Stomach (tissue), 9 donors: ENCODE results near the gene TMEM54. TPM values are rescaled to one million over a fixed set of nuclear protein-coding genes. Genes with fewer than 3 reads are reported as not detected.

ENCODE experiments used
- DNase-seq, 2 donors: peaks; one replicate each; pipeline versions ENCODE4 v3.0.0 to v3.0.0-alpha.2; 2013 to 2019
- H3K27ac ChIP-seq, 5 donors: fragments of 200-600 bp in 4 of 5; sonication (generic) in 4 of 5; one replicate each; pipeline ENCODE4 v1.5.1; 2013 to 2019; ENCODE audit warnings: mild to moderate bottlenecking in 1 of 5, moderate library complexity in 1 of 5
- H3K27me3 ChIP-seq, 3 donors: fragments of 200-600 bp; sonication (generic); one replicate each; pipeline ENCODE4 v1.5.1; 2017 to 2019; ENCODE audit warnings: mixed run types in 1 of 3
- H3K36me3 ChIP-seq, 4 donors: fragments of 200-600 bp; sonication (generic); 1 replicate in 3 of 4; 2 replicates in 1 of 4; pipeline ENCODE4 v1.5.1; 2016 to 2019
- H3K4me1 ChIP-seq, 4 donors: fragments of 200-600 bp; sonication (generic); one replicate each; pipeline ENCODE4 v1.5.1; 2016 to 2019
- H3K4me3 ChIP-seq, 4 donors: fragments of 200-600 bp; sonication (generic) in 3 of 4; one replicate each; pipeline ENCODE4 v1.5.1; 2016 to 2019; ENCODE audit warnings: mild to moderate bottlenecking in 1 of 4
- H3K9me3 ChIP-seq, 4 donors: fragments of 200-600 bp; sonication (generic); one replicate each; pipeline ENCODE4 v1.5.1; 2016 to 2019
- EP300 ChIP-seq: sonication (generic); formaldehyde crosslinking; IDR thresholded peaks from one replicate; pipeline ENCODE4 v1.6.1; 2017; ENCODE audit warnings: antibody characterized with exemption
- POLR2A ChIP-seq, 4 donors: fragments of 450-650 bp; IDR thresholded peaks; one replicate each; pipeline ENCODE4 v1.6.1; 2016; ENCODE audit warnings: antibody characterized with exemption in 4 of 4, control low read depth in 2 of 4, mild to moderate bottlenecking in 1 of 4, moderate library complexity in 1 of 4
- POLR2AphosphoS5 ChIP-seq, 3 donors: sonication (generic); formaldehyde crosslinking; IDR thresholded peaks; one replicate each; pipeline ENCODE4 v1.6.1; 2016; ENCODE audit warnings: antibody characterized with exemption in 3 of 3
- WGBS, 5 donors: extraction: QIAGEN DNeasy Blood & Tissue Kit in 3 of 5; methylation state at CpG; one replicate each; pipeline versions ENCODE4 v1.1.5 to v1.1.7; 2013 to 2018; 5-methylcytosine and 5-hydroxymethylcytosine counted together
- intact Hi-C: fragments of 100-400 bp; cut with DNase I; formaldehyde crosslinking; loops from one replicate; pipeline ENCODE4 v1.15.1; 2023; ENCODE audit warnings: low total_unique reads
- polyA plus RNA-seq, 3 donors: library from polyadenylated mRNA; stranded (reverse); fragments of 200-250 nt; gene quantifications; one replicate each; pipeline ENCODE4 v1.2.3, GENCODE V29; 2013
- total RNA-seq, 5 donors: library from RNA; depleted of rRNA; stranded (reverse); fragments of >200 nt; gene quantifications; one replicate each; pipeline versions ENCODE4 v1.1.0 to v1.2.3, GENCODE V29; 2014 to 2016
- TF ChIP-seq, protein P1 (sequence below), 7 experiments: fragments of 450-650 bp in 4 of 7; fragments of 200-600 bp in 3 of 7; sonication (generic) in 3 of 7; IDR thresholded peaks; one replicate each; pipeline ENCODE4 v1.5.1; 2016 to 2019; ENCODE audit warnings: antibody characterized with exemption in 7 of 7, control low read depth in 2 of 7, mild to moderate bottlenecking in 1 of 7
- donor health status: healthy with polysubstance abuse.
- donor health status: Bipolar disorder and iron deficiency.
- donor health status: healthy.

The TMEM54 gene
- total and polyA plus RNA-seq, 8 donors = 34.9 to 408 (median 159) TPM

DNA sequence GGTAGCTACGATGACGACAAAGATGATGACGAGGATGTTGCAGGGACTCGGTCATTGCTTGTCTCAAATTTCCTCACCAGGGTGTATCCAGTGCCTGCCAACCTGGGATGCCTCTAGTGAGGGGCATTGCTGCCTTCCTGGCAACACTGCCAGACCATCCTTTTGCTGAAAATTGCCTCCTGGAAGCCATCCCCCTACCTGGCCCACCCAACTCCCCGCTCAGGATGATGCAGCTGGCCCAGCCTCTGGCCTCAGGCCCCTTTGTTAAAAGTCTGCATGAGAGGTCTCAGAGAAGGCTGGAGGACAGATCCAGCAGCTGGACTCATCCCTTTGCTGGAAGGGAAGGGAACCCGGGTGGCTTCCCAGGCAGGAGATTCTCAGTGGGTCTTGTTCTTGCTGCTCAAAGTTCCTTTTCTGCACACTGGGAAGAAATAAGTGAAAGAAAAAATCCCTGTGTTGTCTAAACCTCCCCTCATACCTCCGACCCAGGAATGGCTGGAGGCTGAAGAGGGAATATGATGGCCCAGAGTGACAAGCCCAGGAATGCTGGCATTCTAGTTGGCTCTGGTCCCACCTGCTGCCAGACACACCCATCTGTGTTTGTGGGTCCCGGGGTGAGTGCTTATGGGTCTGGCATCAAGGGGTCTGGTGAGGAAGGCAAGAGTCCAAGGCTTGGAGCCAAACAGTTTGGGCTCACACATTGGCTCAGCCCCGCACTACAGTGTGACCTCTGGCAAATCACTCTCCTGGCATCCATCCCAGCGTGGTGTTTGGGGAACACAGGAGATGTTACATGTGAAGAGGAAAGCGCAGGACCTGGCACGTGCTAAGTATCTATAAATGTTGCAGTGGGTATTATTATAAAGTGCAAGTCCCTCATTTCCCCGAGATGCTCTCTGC, 23.7 kb downstream of the TMEM54 start:
- peaks cover 10 to 32% (median 24%) of the 10 kb centered on the region in 4 donors for H3K4me1 ChIP-seq
- H3K36me3 ChIP-seq = no peaks in the 10 kb centered on the region
- H3K9me3 ChIP-seq = no peaks in the 10 kb centered on the region
- WGBS, 5 donors = 58 to 68% (median 60%) methylated on average over 13 of the region's 13 CpGs
- intact Hi-C loops = no loop called here
- TF ChIP-seq POLR2AphosphoS5 (IDR thresholded peaks at IDR 0.05) (no peak), EP300 (no peak), POLR2A (IDR thresholded peaks at IDR 0.05) (no peak)
- TF ChIP-seq, protein P1, sequence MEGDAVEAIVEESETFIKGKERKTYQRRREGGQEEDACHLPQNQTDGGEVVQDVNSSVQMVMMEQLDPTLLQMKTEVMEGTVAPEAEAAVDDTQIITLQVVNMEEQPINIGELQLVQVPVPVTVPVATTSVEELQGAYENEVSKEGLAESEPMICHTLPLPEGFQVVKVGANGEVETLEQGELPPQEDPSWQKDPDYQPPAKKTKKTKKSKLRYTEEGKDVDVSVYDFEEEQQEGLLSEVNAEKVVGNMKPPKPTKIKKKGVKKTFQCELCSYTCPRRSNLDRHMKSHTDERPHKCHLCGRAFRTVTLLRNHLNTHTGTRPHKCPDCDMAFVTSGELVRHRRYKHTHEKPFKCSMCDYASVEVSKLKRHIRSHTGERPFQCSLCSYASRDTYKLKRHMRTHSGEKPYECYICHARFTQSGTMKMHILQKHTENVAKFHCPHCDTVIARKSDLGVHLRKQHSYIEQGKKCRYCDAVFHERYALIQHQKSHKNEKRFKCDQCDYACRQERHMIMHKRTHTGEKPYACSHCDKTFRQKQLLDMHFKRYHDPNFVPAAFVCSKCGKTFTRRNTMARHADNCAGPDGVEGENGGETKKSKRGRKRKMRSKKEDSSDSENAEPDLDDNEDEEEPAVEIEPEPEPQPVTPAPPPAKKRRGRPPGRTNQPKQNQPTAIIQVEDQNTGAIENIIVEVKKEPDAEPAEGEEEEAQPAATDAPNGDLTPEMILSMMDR (IDR thresholded peaks at IDR 0.05) = no peak
- H3K27ac ChIP-seq = no peak overlapping the region
- peak; percentile 40 to 43 for DNase-seq
- H3K27me3 ChIP-seq = peaks cover 0 to 16% (median 9%) of the 10 kb centered on the region in 3 donors
- H3K4me3 ChIP-seq = no peak overlapping the region

DNA sequence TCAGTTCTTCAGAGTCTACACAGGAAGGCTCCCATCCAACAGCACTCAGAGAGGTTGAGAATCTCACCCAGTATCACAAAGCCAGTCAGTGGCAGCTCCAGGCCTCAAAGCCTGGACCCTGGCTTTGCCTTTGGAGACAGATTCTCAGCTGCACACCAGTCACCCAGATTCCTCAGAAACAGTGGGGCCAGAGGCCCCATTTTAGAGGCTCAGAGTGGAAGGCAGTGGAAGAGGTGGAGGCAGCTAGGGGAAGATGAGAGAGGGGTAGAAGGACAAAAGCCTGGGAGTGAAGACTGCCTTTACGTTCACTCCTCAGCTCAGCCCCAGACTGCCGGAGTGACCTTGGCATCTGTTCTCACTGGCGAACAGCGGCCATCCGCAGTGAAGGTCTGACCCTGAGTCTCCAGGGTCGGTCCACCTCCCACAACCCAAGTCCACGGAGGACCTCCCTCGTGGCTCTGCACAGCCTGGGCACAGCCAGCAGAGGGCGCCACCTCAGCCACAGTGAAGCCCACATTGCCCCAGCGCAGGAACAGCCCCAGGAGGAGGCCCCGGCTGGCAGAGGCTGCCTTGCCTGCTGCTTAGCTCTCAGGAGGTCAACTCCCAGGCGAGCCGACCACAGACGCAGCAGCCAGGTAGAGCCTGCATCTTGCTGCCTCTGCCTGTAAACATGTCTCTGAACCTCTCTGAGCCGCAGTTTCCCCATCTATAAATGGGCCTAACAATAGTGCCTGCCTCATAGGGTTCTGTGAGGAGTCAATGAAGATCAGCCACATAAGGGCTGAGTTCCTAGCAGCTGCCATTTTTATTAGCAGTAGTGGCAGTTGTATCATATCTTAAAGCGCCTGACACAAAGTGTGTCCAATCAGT, 24.6 kb downstream of the TMEM54 start:
- H3K27me3 ChIP-seq = peaks cover 0 to 25% (median 18%) of the 10 kb centered on the region in 3 donors
- no peaks in the 10 kb centered on the region for H3K9me3 ChIP-seq
- peaks cover 2 to 30% (median 21%) of the 10 kb centered on the region in 4 donors for H3K4me1 ChIP-seq
- no peaks in the 10 kb centered on the region for H3K36me3 ChIP-seq
- H3K27ac ChIP-seq = no peak overlapping the region
- TF ChIP-seq EP300 = no peak
- TF ChIP-seq, protein P1 (IDR thresholded peaks at IDR 0.05) = peak in 5 of 7 experiments; percentile 72 to 88 (median 78)
- H3K4me3 ChIP-seq = no peak overlapping the region
- intact Hi-C loops = no loop called here
- 22 to 45% (median 30%) methylated on average over 7 to 16 of the region's 16 CpGs for WGBS, 5 donors
- DNase-seq = peak; percentile 71 to 77

DNA sequence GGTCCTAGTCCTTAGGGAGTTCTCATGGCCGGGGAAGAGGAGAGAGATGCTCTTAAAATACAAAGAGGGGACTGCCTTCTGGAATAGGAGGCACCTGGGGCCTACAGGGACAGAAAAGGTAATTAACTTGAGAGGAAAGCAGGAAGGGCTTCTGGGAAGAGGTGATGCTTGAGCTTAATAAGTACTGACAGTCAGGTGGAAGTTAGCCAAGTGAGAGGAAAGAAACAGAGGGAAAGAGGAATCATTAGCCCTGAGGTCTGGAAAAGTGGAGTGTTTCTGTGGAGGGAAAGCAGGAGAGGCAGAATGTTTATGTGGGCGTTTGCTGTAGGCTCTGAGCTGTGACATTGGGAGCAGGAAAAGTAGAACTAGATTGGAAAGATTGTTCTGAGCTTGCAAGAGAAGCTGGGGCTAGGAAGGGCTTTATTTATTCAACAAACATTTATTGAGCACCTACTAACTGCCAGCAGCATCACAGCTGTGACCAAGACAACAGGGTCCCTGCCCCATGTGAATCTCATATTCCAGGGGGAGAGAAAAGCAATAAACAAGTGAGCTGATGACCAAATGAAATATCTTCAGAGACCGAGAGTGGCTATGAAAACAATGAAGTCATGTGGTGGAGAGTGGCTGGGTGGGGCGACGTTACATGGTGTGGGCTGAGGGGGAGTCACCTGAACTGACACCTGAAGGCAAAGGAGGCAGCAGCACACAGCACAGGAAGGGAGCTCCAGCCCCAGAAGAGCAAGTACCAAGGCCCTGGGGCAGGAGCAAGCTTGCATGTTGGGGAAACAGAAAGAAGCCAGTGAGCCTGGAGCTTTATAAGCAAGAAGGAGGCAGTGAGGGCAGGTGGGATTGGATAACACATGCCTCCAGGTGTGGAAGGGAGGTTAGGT, 26.1 kb downstream of the TMEM54 start:
- Histone ChIP-seq H3K36me3 (no peaks in the 10 kb centered on the region), H3K4me1 (peaks cover 3 to 37% (median 28%) of the 10 kb centered on the region in 4 donors), H3K27ac (no peak overlapping the region), H3K27me3 (peaks cover 0 to 37% (median 29%) of the 10 kb centered on the region in 3 donors), H3K4me3 (no peak overlapping the region), H3K9me3 (no peaks in the 10 kb centered on the region)
- intact Hi-C loops = no loop called here
- TF ChIP-seq POLR2AphosphoS5 (IDR thresholded peaks at IDR 0.05) (no peak), EP300 (no peak), POLR2A (IDR thresholded peaks at IDR 0.05) (no peak)
- TF ChIP-seq, protein P1 (IDR thresholded peaks at IDR 0.05) = no peak
- DNase-seq = peak in 1 of 2 donors; percentile 53
- whole genome bisulfite sequencing, 5 donors = 49 to 69% (median 56%) methylated on average over 5 of the region's 5 CpGs
